Upper lobe of right lung (tissue), 1 donor: ENCODE results near the gene AMBP. TPM values are rescaled to one million over a fixed set of nuclear protein-coding genes. Genes with fewer than 3 reads are reported as not detected.

Experiments
- ATAC-seq: fragments of 200-7000 bp; cut with Tn5 transposase; one replicate; pipeline ENCODE4 v1.9.1; 2020; ENCODE audit warnings: mild to moderate bottlenecking, moderate library complexity
- DNase-seq: peaks from one replicate; pipeline ENCODE4 v3.0.0-alpha.2; 2020
- H3K27ac ChIP-seq: fragments of 200-600 bp; one replicate; pipeline ENCODE4 v1.8.0; 2022
- H3K27me3 ChIP-seq: fragments of 200-600 bp; one replicate; pipeline ENCODE4 v1.8.0; 2022; ENCODE audit warnings: mild to moderate bottlenecking
- H3K36me3 ChIP-seq: fragments of 200-600 bp; one replicate; pipeline ENCODE4 v1.8.0; 2022
- H3K4me1 ChIP-seq: fragments of 200-600 bp; one replicate; pipeline ENCODE4 v1.8.0; 2022
- H3K4me3 ChIP-seq: fragments of 200-600 bp; one replicate; pipeline ENCODE4 v1.8.0; 2022; ENCODE audit warnings: mild to moderate bottlenecking
- H3K9me3 ChIP-seq: fragments of 200-600 bp; one replicate; pipeline ENCODE4 v1.8.0; 2022
- CTCF ChIP-seq: fragments of 200-600 bp; IDR thresholded peaks from one replicate; pipeline ENCODE4 v1.8.0; 2022; ENCODE audit warnings: antibody characterized with exemption
- intact Hi-C: fragments of 100-400 bp; cut with DNase I; formaldehyde crosslinking; loops from one replicate; pipeline ENCODE4 v1.11.0; 2022
- total RNA-seq: library from RNA; stranded (reverse); fragmentation: NEBNext Ultra II Directional; extraction: Animal tissue kit (Norgen Biotek cat#: 25700); gene quantifications from one replicate; pipeline ENCODE4 v1.2.1, GENCODE V29; 2021
- donor health status: DM: no; HTN: yes; CAD: no; lungs with severe emphysema.

AMBP gene
- total RNA-seq, 1 donor from 2014 or later, result 0.67 TPM

GRCh38 chr9:114082017-114082762, 4.1 kb upstream of the AMBP start:
- H3K27ac ChIP-seq, result no peak overlapping the region

GRCh38 chr9:114081441-114082016, 3.4 kb upstream of the AMBP start:
- ATAC-seq (peak; percentile 2), DNase-seq (peak; percentile 58)
- Histone ChIP-seq H3K27ac (no peak overlapping the region), H3K36me3 (no peaks in the 10 kb centered on the region), H3K4me1 (peaks cover 4% of the 10 kb centered on the region), H3K27me3 (no peaks in the 10 kb centered on the region), H3K4me3 (no peak overlapping the region), H3K9me3 (no peaks in the 10 kb centered on the region)
- intact Hi-C loops, result no loop called here
- TF ChIP-seq CTCF, result no peak

More at GRCh38 chr9:114082017-114082762, 4.1 kb upstream of the AMBP start:
- DNase-seq (peak; percentile 83), ATAC-seq (peak; percentile 89)
- Histone ChIP-seq H3K27me3 (no peaks in the 10 kb centered on the region), H3K4me3 (no peak overlapping the region), H3K36me3 (no peaks in the 10 kb centered on the region), H3K4me1 (peaks cover 4% of the 10 kb centered on the region), H3K9me3 (no peaks in the 10 kb centered on the region)
- intact Hi-C loops, result no loop called here
- peak; percentile 94 for TF ChIP-seq CTCF

GRCh38 chr9:114080773-114081440, 2.8 kb upstream of the AMBP start:
- intact Hi-C loops, result no loop called here
- Histone ChIP-seq H3K27ac (peak overlapping the region; percentile 48), H3K4me1 (peaks cover 4% of the 10 kb centered on the region), H3K4me3 (no peak overlapping the region), H3K27me3 (no peaks in the 10 kb centered on the region), H3K36me3 (no peaks in the 10 kb centered on the region), H3K9me3 (no peaks in the 10 kb centered on the region)
- no peak for TF ChIP-seq CTCF
- DNase-seq (no peak), ATAC-seq (peak; percentile 76)

GRCh38 chr9:114080195-114080772, 2.2 kb upstream of the AMBP start:
- Histone ChIP-seq H3K36me3 (no peaks in the 10 kb centered on the region), H3K4me3 (no peak overlapping the region), H3K9me3 (no peaks in the 10 kb centered on the region), H3K27ac (peak overlapping the region; percentile 48), H3K4me1 (peaks cover 4% of the 10 kb centered on the region), H3K27me3 (no peaks in the 10 kb centered on the region)
- intact Hi-C loops, result no loop called here
- no peak for TF ChIP-seq CTCF
- DNase-seq (no peak), ATAC-seq (no peak)

- intact Hi-C loops, result no loop called here
- Histone ChIP-seq H3K4me3 (no peak overlapping the region), H3K36me3 (no peaks in the 10 kb centered on the region), H3K4me1 (peaks cover 4% of the 10 kb centered on the region), H3K9me3 (no peaks in the 10 kb centered on the region), H3K27me3 (no peaks in the 10 kb centered on the region), H3K27ac (no peak overlapping the region)
- no peak for TF ChIP-seq CTCF
- ATAC-seq, result no peak
- peak; percentile 26 for DNase-seq
Observed at GRCh38 chr9:114078781-114079156, 669 bp upstream of the AMBP start.
